Neural cell (in vitro differentiated cells): ENCODE measurements around the gene GFPT2. TPM values are rescaled to one million over a fixed set of nuclear protein-coding genes. Genes with fewer than 3 reads are reported as not detected.

Experiments used
- H2AFZ ChIP-seq: fragments of 200-600, 300-800 bp; sonication (generic), shearing (Covaris generic); 2 replicates; pipeline ENCODE4 v1.6.0; 2014; ENCODE audit warnings: low read depth, mild to moderate bottlenecking, antibody characterized with exemption, low read length, moderate library complexity
- H3F3A ChIP-seq: fragments of 200-600 bp; shearing (Covaris generic); 2 replicates; pipeline ENCODE4 v1.6.1; 2016; ENCODE audit warnings: mild to moderate bottlenecking, moderate library complexity, mixed read lengths, antibody characterized with exemption, low read length; ENCODE audit not compliant: insufficient read depth, poor library complexity, severe bottlenecking
- H3K27ac ChIP-seq: fragments of 200-600, 300-800 bp; sonication (generic), shearing (Covaris generic); 2 replicates; pipeline ENCODE4 v1.5.1; 2014; ENCODE audit warnings: mild to moderate bottlenecking, low read length, moderate library complexity
- H3K27me3 ChIP-seq: fragments of 300-800, 200-600 bp; sonication (generic), shearing (Covaris generic); 2 replicates; pipeline ENCODE4 v1.6.0; 2014; ENCODE audit warnings: mild to moderate bottlenecking, low read depth, low read length, moderate library complexity; ENCODE audit not compliant: insufficient read depth
- H3K36me3 ChIP-seq: fragments of 300-800, 200-600 bp; sonication (generic), shearing (Covaris generic); 2 replicates; pipeline ENCODE4 v1.5.1; 2014; ENCODE audit warnings: mild to moderate bottlenecking, antibody characterized with exemption, low read length, moderate library complexity; ENCODE audit not compliant: insufficient read depth
- H3K4me2 ChIP-seq: fragments of 300-800, 200-600 bp; sonication (generic), shearing (Covaris generic); 2 replicates; pipeline ENCODE4 v1.6.0; 2014; ENCODE audit warnings: mild to moderate bottlenecking, low read length
- H3K4me3 ChIP-seq: fragments of 300-800, 200-600 bp; sonication (generic), shearing (Covaris generic); 2 replicates; pipeline ENCODE4 v1.5.1; 2014; ENCODE audit warnings: mild to moderate bottlenecking, low read length, moderate library complexity
- H3K79me2 ChIP-seq: fragments of 200-600 bp; shearing (Covaris generic); replicated peaks from 2 replicates; pipeline ENCODE4 v1.6.0; 2014; ENCODE audit warnings: mild to moderate bottlenecking, low read length, moderate library complexity; ENCODE audit not compliant: insufficient read depth
- H3K9ac ChIP-seq: fragments of 300-800, 200-600 bp; sonication (generic), shearing (Covaris generic); 2 replicates; pipeline ENCODE4 v1.6.1; 2016; ENCODE audit warnings: mild to moderate bottlenecking, low read length, mixed read lengths
- H3K9me2 ChIP-seq: fragments of 200-600 bp; shearing (Covaris generic); 2 replicates; pipeline ENCODE4 v1.6.1; 2016; ENCODE audit warnings: mild to moderate bottlenecking, low read length, mixed read lengths; ENCODE audit not compliant: insufficient read depth
- H3K9me3 ChIP-seq: fragments of 200-600, 300-800 bp; sonication (generic), shearing (Covaris generic); 2 replicates; pipeline ENCODE4 v1.6.1; 2016; ENCODE audit warnings: mild to moderate bottlenecking, mixed run types, low read length, moderate library complexity, mixed read lengths
- H4K20me1 ChIP-seq: fragments of 200-600 bp; shearing (Covaris generic); 2 replicates; pipeline ENCODE4 v1.6.1; 2016; ENCODE audit warnings: mild to moderate bottlenecking, mixed run types; ENCODE audit not compliant: insufficient read depth
- CTCF ChIP-seq: fragments of 450-650 bp; IDR thresholded peaks from 2 replicates; pipeline ENCODE4 v1.5.1; 2014; ENCODE audit warnings: antibody characterized with exemption, mild to moderate bottlenecking, moderate library complexity; ENCODE audit not compliant: poor library complexity, severe bottlenecking
- EP300 ChIP-seq: fragments of 450-650 bp; conservative IDR thresholded peaks from 2 replicates; pipeline ENCODE4 v1.6.1; 2014; ENCODE audit warnings: antibody characterized with exemption, mild to moderate bottlenecking, moderate library complexity; ENCODE audit not compliant: poor library complexity, severe bottlenecking
- EZH2 ChIP-seq: fragments of 200-600, 300-800 bp; shearing (Covaris generic), sonication (generic); IDR thresholded peaks from 2 replicates; pipeline ENCODE4 v1.6.1; 2014; ENCODE audit warnings: antibody characterized with exemption, low read length, borderline replicate concordance, mild to moderate bottlenecking; ENCODE audit not compliant: insufficient read depth, poor library complexity, severe bottlenecking
- MXI1 ChIP-seq: fragments of 450-650 bp; conservative IDR thresholded peaks from 2 replicates; pipeline ENCODE4 v1.6.1; 2014; ENCODE audit warnings: antibody characterized with exemption, mild to moderate bottlenecking; ENCODE audit not compliant: poor library complexity, severe bottlenecking
- POLR2AphosphoS5 ChIP-seq: IDR thresholded peaks from 2 replicates; pipeline ENCODE4 v1.6.1; 2012
- RAD21 ChIP-seq: fragments of 450-650 bp; conservative IDR thresholded peaks from 2 replicates; pipeline ENCODE4 v1.6.1; 2014; ENCODE audit warnings: antibody characterized with exemption, mild to moderate bottlenecking, moderate library complexity
- REST ChIP-seq: IDR thresholded peaks from 2 replicates; pipeline ENCODE4 v1.6.1; 2012; ENCODE audit warnings: borderline replicate concordance
- SMC3 ChIP-seq: fragments of 450-650 bp; conservative IDR thresholded peaks from 2 replicates; pipeline ENCODE4 v1.6.1; 2014; ENCODE audit warnings: antibody characterized with exemption, mild to moderate bottlenecking, moderate library complexity; ENCODE audit not compliant: poor library complexity
- TAF1 ChIP-seq: IDR thresholded peaks from 2 replicates; pipeline ENCODE4 v1.6.1; 2012; ENCODE audit warnings: low read depth
- polyA plus RNA-seq: library from polyadenylated mRNA; depleted of rRNA; stranded (reverse); fragments of >200 nt; gene quantifications from 2 replicates; pipeline ENCODE4 v1.2.3, GENCODE V29; 2014

The GFPT2 gene
- polyA plus RNA-seq, 1 donor from 2014 or later: 9.2 TPM

- H3K4me3 ChIP-seq: no peak overlapping the region
- H3K79me2 ChIP-seq: no peaks in the 10 kb centered on the region
- no peak for TF ChIP-seq RAD21
- no peak for TF ChIP-seq EP300
- TF ChIP-seq REST: no peak
- TF ChIP-seq SMC3: no peak
- TF ChIP-seq POLR2AphosphoS5: no peak
- no peak for TF ChIP-seq MXI1
- TF ChIP-seq EZH2: no peak
- TF ChIP-seq TAF1: no peak
- no peak for TF ChIP-seq CTCF
- no peaks in the 10 kb centered on the region for H4K20me1 ChIP-seq
- H3K27ac ChIP-seq: no peak overlapping the region
- H3K9me3 ChIP-seq: no peaks in the 10 kb centered on the region
- no peaks in the 10 kb centered on the region for H3F3A ChIP-seq
- H3K27me3 ChIP-seq: no peaks in the 10 kb centered on the region
- no peak overlapping the region for H3K4me2 ChIP-seq
- no peak overlapping the region for H2AFZ ChIP-seq
- no peak overlapping the region for H3K9ac ChIP-seq
- no peaks in the 10 kb centered on the region for H3K36me3 ChIP-seq
- no peaks in the 10 kb centered on the region for H3K9me2 ChIP-seq
These were observed 12.3 kb downstream of the GFPT2 start for GRCh38 chr5:180340856-180341255.

- no peaks in the 10 kb centered on the region for H3K9me2 ChIP-seq
- no peak overlapping the region for H3K4me2 ChIP-seq
- H3F3A ChIP-seq: no peaks in the 10 kb centered on the region
- TF ChIP-seq SMC3 (no peak), REST (no peak), CTCF (no peak)
- H4K20me1 ChIP-seq: no peaks in the 10 kb centered on the region
- H3K4me3 ChIP-seq: no peak overlapping the region
- no peaks in the 10 kb centered on the region for H3K9me3 ChIP-seq
- no peaks in the 10 kb centered on the region for H3K27me3 ChIP-seq
- H3K9ac ChIP-seq: no peak overlapping the region
- no peaks in the 10 kb centered on the region for H3K79me2 ChIP-seq
- H2AFZ ChIP-seq: no peak overlapping the region
- no peak overlapping the region for H3K27ac ChIP-seq
- no peaks in the 10 kb centered on the region for H3K36me3 ChIP-seq
These were observed 13.5 kb downstream of the GFPT2 start for GRCh38 chr5:180339583-180340183.
